Stimulated activated CD4-positive, alpha-beta T cell treated with anti-CD3 and anti-CD28 coated beads, Interleukin-12 subunit alpha, Interleukin-12 subunit beta, amount 100 ng/mL, for 24 hours (primary cell): Measurements from ENCODE around the gene ASH1L.
"Not testable (repeated sequence)": the region's sequence is repeated elsewhere in the genome, so short reads cannot be mapped to it uniquely, and the experiment has no call there.

Source experiments
- DNase-seq, 2 experiments: peaks; one replicate each; pipeline ENCODE4 v3.0.0-alpha.2; 2020; ENCODE audit warnings: low read depth in 2 of 2

ASH1L gene

DNA sequence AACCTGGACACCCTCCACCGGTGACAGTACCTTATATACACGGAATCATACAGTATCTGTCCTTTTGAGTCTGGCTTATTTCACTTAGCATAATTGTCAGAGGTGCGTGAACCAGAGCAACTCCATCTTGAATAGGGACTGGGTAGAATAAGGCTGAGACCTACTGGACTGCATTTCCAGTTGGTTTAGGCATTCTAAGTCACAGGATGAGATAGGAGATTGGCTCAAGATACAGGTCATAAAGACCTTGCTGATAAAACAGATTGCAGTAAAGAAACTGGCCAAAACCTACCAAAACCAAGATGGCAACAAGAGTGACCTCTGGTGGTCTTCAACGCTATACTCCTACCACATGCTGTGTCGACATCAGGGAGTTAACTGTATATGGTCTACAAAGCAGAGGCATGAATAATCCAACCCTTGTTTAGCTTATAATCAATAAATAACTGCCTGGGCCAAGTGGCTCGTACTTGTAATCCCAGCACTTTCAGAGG is 255.3 kb downstream of the ASH1L start:
- DNase-seq = no peak

DNA sequence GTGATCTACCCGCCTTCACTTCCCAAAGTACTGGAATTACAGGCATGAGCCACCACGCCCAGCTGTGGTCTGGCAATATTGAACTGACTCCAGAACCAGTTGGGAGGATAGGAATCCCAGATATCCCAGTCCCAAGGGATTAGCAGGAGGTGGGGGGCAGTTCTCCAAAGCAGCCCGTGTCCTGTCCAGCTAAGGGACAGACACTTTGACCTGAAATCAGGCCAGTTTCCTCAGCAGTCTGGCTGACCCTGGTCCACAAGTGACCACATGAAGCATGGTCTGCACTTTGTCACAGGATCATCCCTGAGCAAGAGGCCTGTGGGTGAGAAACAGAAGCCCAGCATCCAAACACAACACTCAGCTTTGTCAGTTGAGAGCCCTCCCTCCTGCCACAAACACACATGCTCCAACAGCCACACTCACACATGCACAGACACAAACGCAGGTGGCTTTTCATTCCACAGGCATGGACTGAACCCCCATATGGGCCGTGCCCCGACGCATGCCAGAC is 256.7 kb downstream of the ASH1L start:
- DNase-seq = no peak

DNA sequence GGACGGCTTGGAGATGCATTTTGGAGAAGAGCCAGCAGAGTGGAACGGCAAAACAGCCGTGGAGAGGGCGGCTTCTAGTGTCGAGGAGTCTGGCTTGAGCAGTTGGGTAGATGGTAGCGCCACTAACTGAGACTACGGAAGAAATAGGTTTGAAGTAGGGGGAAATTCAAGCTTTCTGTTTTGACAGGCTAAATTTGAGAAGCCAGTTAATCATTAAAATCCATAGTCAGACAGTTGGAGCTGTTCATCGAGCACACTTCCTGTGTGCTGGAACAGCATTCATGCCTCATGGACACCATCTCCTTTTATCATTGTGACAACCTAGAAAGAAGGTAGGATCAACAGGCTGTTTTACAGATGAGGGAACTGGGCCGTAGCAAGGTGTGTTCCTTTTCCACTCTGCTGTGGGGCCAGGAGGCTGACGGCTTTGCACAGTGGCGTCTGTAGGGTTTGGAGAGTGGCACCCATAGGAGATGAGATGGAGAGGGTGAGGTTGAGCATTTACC is 258.0 kb downstream of the ASH1L start:
- no peak for DNase-seq

DNA sequence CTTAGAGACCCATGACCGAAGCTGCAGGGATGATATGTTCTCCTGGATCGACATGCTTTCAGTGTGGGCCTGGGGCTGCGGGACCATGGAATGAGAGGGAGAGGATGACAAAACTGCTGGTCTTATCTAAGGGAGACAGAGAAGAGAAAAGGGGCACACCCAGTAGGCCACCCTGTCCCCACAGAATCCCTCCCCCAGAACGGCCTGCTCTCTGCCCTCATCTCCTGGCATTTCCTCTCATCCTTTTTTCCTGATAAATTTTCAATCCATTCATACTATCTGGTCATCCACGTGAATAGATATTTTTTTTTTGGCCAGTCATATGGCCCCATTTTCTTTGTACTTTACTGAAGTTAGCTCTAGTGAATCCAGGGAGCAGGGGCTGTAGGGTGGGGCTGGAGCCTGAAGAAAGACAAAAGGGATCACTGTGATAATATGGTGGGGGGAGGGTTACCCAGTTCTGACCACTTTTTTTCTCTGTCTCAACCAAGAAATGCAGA is 261.2 kb downstream of the ASH1L start, which contains the start of gene PKLR:
TSS of gene PKLR (minus strand) at position 97 of the 500 bp plus-strand sequence. CDS start at position 54, 43 bp downstream.
- DNase-seq = no peak

DNA sequence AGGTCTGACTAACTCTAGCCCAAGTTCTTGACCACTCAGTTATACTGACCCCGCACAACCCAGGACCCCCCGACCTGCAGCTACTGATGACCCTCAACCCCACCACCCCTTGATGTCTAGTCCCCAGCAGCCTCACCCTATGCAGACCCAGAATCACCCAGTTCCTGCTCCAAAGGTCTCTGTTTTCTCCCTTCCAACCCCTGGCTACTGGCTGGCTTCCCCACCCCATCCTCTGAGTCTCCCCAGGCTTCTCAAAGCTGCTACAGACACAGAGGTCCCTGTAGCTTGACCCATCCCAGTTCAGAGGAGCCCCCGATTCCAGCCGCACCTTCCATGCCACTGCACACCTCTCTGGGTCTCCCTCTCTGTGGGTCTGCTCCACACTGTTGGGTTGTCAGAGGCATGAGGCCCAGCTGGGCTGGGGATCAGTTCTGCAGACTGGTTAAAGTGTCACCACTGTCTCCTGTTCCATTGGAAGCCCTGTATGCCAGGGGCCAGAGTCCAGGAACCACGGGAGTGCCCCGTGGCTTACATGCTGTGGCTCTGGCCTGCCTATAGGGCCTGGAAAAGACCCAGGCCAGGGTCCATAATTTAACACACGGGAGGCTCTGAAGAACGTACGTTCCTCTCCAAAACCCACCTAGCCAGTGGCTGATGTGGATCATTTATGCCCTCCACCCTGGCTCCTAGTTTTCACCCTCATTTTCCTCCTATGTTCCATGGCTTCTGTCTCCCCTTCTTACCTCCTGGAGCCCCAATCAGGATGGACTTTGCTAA is 261.9 kb downstream of the ASH1L start:
- DNase-seq = no peak

DNA sequence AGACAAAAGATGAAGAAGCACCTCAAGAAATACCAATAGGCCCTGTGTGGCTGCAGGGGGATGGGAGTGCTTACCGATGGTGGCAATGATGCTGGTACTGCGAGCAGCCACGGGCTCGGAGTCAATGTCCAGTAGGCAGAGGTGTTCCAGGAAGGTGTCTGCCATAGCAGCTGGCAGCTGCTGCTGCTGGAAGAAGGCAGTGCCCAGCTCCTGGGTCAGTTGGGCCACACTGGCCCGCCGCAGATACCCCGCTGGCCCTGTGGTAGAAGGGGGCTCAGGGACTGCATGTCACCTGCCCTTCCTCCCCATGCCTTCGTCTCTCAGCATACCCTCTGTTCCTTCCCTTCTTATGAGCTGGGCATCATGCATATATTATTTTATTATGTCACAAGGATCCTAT is 262.6 kb downstream of the ASH1L start:
- DNase-seq = no peak

DNA sequence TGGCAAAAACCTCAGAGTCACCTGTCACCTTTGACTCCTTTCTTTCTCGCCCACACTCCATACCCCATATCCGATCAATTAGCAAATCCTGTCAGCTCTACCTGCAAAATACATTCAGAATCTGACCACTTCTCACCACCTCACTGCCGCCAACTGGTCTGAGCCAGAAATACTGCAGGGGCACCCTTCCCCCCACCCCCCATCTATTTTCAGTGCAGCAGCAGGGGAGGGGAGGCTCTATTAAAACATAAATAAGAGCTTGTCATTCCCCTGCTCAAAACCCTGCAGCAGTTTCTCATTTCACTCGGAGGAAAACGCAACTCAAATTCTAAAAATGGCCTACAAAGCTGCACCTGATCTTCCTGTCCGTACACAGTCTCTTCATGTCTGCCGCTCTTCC is 265.2 kb downstream of the ASH1L start:
- no peak for DNase-seq

DNA sequence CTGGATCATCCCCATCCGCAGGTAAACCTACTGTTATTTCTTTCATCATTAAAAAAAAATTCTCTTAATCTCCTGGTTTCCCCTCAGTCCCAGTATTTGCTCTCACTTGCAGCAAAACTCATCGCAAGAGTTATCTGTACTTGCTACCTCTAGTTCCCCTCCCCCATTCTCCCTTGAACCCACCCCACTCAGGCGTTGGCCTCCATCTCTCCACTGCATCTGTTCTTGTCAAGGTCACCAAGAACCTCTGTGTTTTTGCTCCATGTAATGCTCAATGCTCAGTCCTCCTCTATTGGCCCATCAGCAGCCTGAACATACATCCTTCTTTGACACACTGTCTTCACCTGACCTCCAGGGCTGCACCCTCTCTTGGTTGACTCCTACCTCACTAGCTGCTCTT is 265.9 kb downstream of the ASH1L start:
- no peak for DNase-seq

DNA sequence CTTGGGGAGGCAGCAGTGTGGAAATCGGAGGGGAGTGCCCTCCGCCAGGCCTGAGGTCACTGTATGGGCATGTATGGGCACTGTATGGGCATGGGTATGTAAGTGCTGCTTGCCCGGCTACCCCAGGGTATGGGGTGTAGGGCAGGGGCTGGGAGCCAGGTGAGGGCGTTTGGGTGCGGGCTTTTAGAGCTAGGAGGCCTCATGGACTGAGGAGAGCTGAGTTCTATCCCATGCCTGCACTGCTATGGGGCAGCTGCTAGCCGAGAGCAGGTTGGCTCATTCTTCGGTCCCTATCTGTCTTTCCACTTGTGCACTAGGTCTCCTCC is 266.7 kb downstream of the ASH1L start:
- no peak for DNase-seq

DNA sequence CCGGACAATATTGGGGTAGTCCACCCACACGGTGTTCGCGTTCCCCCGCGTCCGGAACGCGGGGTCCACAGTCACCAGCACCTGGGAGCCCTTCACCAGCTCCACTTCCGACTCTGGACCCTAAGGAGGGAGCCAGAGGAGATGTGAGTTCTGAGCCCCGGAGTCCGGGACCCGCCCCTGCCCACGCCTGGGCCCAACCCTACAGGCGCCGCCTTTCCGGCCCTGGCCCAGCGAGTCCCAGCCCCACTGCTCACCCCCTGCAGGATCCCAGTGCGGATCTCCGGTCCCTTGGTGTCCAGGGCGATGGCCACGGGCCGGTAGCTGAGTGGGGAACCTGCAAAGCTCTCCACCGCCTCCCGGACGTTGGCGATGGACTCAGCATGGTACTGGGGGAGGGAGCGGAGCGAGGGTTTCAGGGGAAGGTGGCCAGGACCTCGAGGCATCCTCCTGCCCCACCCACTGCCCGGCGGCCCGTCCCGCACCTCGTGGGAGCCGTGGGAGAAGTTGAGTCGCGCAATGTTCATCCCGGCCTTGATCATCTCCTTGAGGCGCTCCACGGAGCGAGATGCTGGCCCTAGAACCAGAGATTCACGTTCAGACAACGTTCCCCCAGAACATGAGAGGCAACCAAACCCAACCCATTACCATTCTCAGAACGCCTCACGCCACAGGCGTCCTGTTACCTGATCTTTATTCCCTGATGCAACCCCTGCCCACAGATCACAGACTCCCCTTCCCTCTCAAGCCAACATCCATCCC is 267.2 kb downstream of the ASH1L start:
- DNase-seq = no peak

DNA sequence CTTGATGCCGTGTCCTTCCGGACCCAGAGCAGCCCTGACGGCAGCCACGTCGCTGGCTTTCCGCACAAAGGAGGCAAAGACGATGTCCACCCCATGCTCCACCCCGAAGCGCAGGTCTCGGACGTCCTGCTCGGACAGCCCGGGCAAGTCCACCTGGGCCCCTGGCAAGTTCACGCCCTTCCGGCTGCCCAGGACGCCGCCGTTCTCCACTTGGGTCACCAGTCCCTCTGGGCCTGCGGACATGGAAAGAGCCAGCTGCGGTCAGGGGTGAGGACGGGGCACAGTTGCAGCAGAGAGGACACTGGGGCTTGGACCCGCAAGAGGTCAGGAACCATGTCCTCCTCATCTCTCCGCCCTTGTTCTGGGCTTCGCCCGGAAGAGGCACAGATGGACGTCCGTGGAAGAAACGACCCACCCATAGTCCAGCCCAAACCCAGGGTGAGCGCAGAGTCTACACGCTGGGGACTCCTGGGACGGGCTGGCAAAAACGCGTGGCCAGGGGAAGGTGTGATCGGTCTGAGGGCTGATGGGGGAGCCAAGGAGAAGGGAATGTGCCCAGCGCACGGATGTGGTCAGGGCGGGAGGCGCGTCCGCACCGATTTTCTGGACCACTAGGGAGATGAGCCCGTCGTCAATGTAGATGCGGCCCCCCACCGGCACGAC is 268.0 kb downstream of the ASH1L start:
- no peak for DNase-seq

DNA sequence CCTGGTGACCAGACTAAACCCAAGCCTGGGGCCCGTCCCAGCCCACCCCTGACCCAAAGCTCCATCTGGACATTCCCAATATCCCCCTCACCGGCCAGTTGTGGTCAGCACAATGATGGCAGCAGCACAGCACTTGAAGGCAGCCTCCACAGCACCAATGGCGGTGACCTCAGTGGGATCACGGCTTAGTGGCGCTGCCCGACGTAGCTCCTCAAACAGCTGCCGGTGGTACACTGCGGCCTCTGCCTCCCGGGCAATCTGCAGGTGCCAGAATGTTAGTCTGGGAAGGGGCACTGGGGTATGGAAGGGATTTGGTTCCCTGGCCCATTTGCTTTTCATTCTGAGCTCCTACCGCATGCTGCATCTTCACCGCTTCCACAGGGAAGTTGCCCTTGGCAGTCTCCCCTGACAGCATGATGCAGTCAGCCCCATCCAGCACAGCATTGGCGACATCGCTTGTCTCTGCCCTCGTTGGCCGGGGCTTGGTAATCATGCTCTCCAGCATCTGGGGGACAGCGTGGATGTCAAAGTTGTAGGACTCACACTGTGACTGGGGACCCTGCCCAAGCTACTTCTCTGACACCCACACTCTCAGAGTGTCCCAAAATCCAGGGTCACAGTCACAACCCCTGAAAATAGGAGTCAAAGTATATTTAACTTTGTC is 269.4 kb downstream of the ASH1L start:
- DNase-seq = no peak

DNA sequence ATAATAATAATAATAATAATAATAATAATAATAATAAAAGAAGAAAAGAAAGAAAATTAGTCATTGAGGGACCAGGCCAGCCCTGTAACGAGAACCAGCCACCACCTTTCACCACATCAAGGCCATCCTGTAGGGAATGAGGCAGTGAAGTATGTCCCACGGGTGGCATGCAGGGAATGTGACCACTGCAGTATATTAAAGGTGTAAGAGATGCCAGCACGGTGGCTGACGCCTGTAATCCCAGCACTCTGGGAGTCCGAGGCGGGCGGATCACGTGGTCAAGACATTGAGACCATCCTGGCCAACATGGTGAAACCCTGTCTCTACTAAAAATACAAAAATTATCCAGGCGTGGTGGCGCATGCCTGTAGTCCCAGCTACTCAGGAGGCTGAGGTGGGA is 271.6 kb downstream of the ASH1L start:
- DNase-seq = not testable (repeated sequence)

DNA sequence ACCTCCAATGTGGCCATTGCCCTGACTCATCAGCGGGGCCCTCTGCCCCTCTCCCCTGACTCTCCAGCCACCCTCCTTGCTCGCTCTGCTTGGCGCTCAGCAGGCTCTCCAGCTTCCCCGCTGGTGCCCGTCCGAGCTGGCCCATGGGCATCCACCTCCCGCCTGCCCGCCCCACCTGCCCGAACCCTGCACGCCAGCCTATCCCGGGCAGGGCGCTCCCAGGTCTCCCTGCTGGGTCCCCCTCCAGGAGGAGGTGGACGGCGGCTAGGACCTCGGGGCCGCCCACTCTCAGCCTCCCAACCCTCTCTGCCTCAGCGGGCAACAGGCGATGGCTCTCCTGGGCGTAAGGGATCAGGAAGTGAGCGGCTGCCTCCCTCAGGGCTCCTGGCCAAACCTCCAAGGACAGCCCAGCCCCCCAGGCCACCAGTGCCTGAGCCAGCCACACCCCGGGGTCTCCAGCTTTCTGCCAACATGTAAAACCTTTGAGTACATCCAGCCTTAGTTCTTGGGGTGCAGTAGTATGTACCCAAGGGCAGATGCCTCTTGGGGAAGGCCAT is 274.5 kb downstream of the ASH1L start:
- DNase-seq = no peak

DNA sequence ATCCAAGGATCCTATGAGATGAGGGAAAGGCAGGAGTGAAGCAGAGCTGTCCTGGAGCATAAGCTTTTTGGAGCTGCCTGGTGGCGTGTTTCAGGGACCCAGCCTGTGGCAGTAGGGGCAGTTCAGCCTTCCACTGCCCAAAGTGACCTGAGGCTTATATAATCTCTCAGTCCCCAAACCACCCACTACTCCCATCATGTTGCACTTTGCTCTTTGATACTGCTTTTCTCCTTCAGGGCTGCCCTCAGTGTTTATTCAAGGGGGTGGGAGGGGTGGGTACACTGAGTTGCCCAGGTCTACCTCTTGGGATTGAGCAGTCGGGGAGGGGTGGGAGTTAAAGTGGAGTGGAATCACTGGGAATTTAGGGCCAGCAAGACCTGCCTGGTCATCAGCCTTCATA is 276.1 kb downstream of the ASH1L start:
- no peak for DNase-seq

DNA sequence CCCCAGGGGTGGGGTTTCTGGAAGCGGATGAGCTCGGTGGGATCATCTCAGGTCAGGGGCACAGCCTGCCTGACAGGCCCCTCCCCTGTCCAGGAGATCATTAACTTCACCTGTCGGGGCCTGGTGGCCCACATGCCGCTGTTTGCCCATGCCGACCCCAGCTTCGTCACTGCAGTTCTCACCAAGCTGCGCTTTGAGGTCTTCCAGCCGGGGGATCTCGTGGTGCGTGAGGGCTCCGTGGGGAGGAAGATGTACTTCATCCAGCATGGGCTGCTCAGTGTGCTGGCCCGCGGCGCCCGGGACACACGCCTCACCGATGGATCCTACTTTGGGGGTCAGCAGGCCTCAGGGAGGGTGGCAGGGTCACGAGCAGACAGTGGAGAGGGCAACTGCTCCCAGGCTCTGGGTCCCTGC is 277.0 kb downstream of the ASH1L start:
- no peak for DNase-seq
